H1 (cell line): ENCODE results near the gene ZNF615. TPM values are rescaled to one million over a fixed set of nuclear protein-coding genes. Genes with fewer than 3 reads are reported as not detected.

Experiments used
- ASH2L ChIP-seq: fragments of 200-600, 300-600 bp; sonication (generic); IDR thresholded peaks from one replicate; pipeline ENCODE4 v1.7.1; 2017; ENCODE audit warnings: low read length
- BCL11A ChIP-seq, 2 experiments: IDR thresholded peaks; one replicate each; pipeline ENCODE4 v1.6.1; 2011; ENCODE audit warnings: low read depth in 2 of 2, low read length in 2 of 2, mild to moderate bottlenecking in 2 of 2
- BRCA1 ChIP-seq: IDR thresholded peaks from 2 replicates; pipeline ENCODE4 v1.6.1; 2012; ENCODE audit warnings: low read depth, low read length, improper control_type of control experiment
- CBX5 ChIP-seq: fragments of 300-800, 300-1000 bp; sonication (generic); IDR thresholded peaks from 2 replicates; pipeline ENCODE4 v1.7.1; 2016; ENCODE audit warnings: antibody characterized with exemption, low read length, low read depth
- CHD2 ChIP-seq: IDR thresholded peaks from 2 replicates; pipeline ENCODE4 v1.6.1; 2012; ENCODE audit warnings: low read length, improper control_type of control experiment
- EGR1 ChIP-seq: IDR thresholded peaks from 2 replicates; pipeline ENCODE4 v1.6.1; 2011; ENCODE audit warnings: low read depth, low read length, borderline replicate concordance
- HDAC2 ChIP-seq, 2 experiments: fragments of 300-600 bp in 1 of 2; sonication (generic) in 1 of 2; IDR thresholded peaks; 2 replicates each; pipeline ENCODE4 v1.6.1; 2011 to 2012; ENCODE audit warnings: low read depth in 2 of 2, low read length in 2 of 2, mild to moderate bottlenecking in 2 of 2, moderate library complexity in 2 of 2, borderline replicate concordance in 1 of 2, inconsistent platforms in 1 of 2
- HDAC6 ChIP-seq: IDR thresholded peaks from one replicate; pipeline ENCODE4 v1.7.1; 2012; ENCODE audit warnings: low read depth, mild to moderate bottlenecking, inconsistent platforms, low read length, moderate library complexity
- KDM1A ChIP-seq: fragments of 200-600, 300-600 bp; sonication (generic); IDR thresholded peaks from 2 replicates; pipeline ENCODE4 v1.7.1; 2016; ENCODE audit warnings: mild to moderate bottlenecking, low read length, borderline replicate concordance
- KDM4A ChIP-seq: IDR thresholded peaks from one replicate; pipeline ENCODE4 v1.7.1; 2012; ENCODE audit warnings: low read depth, mild to moderate bottlenecking, moderate library complexity, low read length, inconsistent platforms; ENCODE audit not compliant: severe bottlenecking
- KDM5A ChIP-seq: fragments of 200-600 bp; IDR thresholded peaks from 2 replicates; pipeline ENCODE4 v1.7.1; 2012; ENCODE audit warnings: mild to moderate bottlenecking, low read length, inconsistent platforms, mixed read lengths
- POLR2A ChIP-seq, 2 experiments: IDR thresholded peaks; 1 replicate in 1 of 2; 2 replicates in 1 of 2; pipeline ENCODE4 v1.6.1; 2011; ENCODE audit warnings: low read depth in 2 of 2, low read length in 2 of 2, mild to moderate bottlenecking in 2 of 2; ENCODE audit errors: control extremely low read depth in 1 of 2
- POLR2AphosphoS5 ChIP-seq: IDR thresholded peaks from 2 replicates; pipeline ENCODE4 v1.6.1; 2011; ENCODE audit warnings: low read depth, low read length
- RFX5 ChIP-seq: IDR thresholded peaks from 2 replicates; pipeline ENCODE4 v1.6.1; 2011; ENCODE audit warnings: low read depth, low read length, improper control_type of control experiment, borderline replicate concordance
- SIRT6 ChIP-seq: IDR thresholded peaks from one replicate; pipeline ENCODE4 v1.7.1; 2012; ENCODE audit warnings: low read length, inconsistent platforms
- SIX5 ChIP-seq: IDR thresholded peaks from 2 replicates; pipeline ENCODE4 v1.6.1; 2011; ENCODE audit warnings: mild to moderate bottlenecking, low read depth, low read length
- SRF ChIP-seq: IDR thresholded peaks from 2 replicates; pipeline ENCODE4 v1.6.1; 2011; ENCODE audit warnings: mild to moderate bottlenecking, low read depth, low read length, moderate library complexity
- TBP ChIP-seq: IDR thresholded peaks from 2 replicates; pipeline ENCODE4 v1.6.1; 2011; ENCODE audit warnings: low read depth, low read length, improper control_type of control experiment
- TCF12 ChIP-seq: IDR thresholded peaks from 2 replicates; pipeline ENCODE4 v1.6.1; 2011; ENCODE audit warnings: low read depth, mild to moderate bottlenecking, low read length
- ZNF274 ChIP-seq: IDR thresholded peaks from 2 replicates; pipeline ENCODE4 v1.7.0; 2012; ENCODE audit warnings: low read length, borderline replicate concordance; ENCODE audit errors: extremely low read depth
- polyA plus RNA-seq, 7 experiments: library from polyadenylated mRNA; depleted of rRNA in 3 of 7; stranded (reverse) in 5 of 7; unstranded in 2 of 7; fragments of >200 nt in 5 of 7; fragments of 200-250 nt in 2 of 7; gene quantifications; 1 replicate in 5 of 7; 2 replicates in 1 of 7; 4 replicates in 1 of 7; pipeline versions ENCODE4 v1.2.1 to v1.2.3, GENCODE V29; 2011 to 2013; ENCODE audit warnings: missing spikeins in 2 of 7, mixed read lengths in 2 of 7
- total RNA-seq: library from RNA; stranded (reverse); fragmentation: NEBNext Ultra II Directional; extraction: Animal tissue kit (Norgen Biotek cat#: 25700); gene quantifications from 2 replicates; pipeline ENCODE4 v1.2.1, GENCODE V29; 2021
- TF ChIP-seq, protein P1 (sequence below): IDR thresholded peaks from 2 replicates; pipeline ENCODE4 v1.6.1; 2012; ENCODE audit warnings: low read length, inconsistent platforms

ZNF615 gene
- total and polyA plus RNA-seq, 2 of the 8 experiments (the other 6 are each of a cell fraction or from before 2014, with no cell fraction given) = 2.8 to 7.5 TPM

DNA sequence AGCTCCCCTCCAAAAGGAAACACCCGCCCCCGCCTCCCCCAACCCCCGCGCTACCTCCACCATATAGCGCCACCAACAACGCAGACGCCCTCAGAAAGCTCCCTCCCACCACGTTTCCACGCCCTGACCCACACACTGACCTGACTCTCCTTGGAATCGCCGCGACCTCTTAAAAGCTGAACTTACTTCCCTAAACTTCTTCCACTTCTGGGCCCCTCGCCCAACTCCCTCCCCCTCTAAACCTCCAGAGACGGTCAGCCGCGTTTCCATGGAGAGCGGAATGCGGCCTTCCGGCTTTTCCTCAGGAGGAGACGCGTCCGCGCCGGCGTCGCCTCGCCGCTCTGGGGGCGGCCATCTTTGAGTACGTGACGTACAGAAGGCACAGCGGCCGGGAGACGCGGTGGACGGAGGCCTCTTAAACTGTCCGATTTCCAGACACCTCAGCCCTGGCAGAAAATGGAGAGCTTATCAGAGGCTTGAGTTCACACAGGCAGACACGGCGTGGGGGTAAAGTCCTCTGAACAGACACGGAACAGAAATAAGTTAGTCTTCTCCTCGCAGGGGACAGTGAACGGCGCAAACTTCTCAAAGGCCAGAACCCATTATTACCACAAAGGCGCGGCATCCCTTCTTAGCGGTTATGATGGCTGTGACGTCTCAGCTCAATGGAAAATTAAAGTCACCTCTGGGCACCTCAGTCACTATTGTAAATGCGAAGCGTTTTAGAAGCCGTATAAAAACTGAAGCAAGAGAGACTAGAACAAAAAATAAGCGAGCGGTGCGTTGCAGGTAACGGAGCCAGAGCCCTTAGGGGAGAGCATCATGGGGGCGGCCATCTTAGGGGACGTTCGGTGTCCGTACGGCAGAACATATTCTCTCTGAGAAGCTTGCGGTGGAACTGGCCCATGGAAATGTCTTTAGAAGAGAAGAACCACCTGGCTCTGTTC, 40.8 kb upstream of the ZNF615 start, which contains the start of gene ZNF432 (continued):
- TF ChIP-seq KDM5A = 0 out of 2 replicates have a peak, but pooled peaks have one; percentile 28
- TF ChIP-seq, protein P1, sequence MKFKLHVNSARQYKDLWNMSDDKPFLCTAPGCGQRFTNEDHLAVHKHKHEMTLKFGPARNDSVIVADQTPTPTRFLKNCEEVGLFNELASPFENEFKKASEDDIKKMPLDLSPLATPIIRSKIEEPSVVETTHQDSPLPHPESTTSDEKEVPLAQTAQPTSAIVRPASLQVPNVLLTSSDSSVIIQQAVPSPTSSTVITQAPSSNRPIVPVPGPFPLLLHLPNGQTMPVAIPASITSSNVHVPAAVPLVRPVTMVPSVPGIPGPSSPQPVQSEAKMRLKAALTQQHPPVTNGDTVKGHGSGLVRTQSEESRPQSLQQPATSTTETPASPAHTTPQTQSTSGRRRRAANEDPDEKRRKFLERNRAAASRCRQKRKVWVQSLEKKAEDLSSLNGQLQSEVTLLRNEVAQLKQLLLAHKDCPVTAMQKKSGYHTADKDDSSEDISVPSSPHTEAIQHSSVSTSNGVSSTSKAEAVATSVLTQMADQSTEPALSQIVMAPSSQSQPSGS = no peak
- TF ChIP-seq BRCA1 = no peak
- peak; percentile 71 for TF ChIP-seq KDM4A
- TF ChIP-seq CHD2 = peak; percentile 51
- peak; percentile 28; the same call in 1 of the 2 replicates for TF ChIP-seq SIX5
- TF ChIP-seq TCF12 = no peak
- TF ChIP-seq ZNF274 = no peak
- TF ChIP-seq BCL11A (IDR thresholded peaks at IDR 0.05; ENCODE audit: low read depth in 2 of 2, low read length in 2 of 2) = no peak
- TF ChIP-seq ASH2L = peak; percentile 86
- TF ChIP-seq EGR1 = peak; percentile 81; the same call in 1 of the 2 replicates
- TF ChIP-seq CBX5 = no peak
- TF ChIP-seq HDAC6 = no peak
- peak; percentile 61; the same call in 1 of the 2 replicates for TF ChIP-seq POLR2AphosphoS5
- no peak for TF ChIP-seq RFX5
- TF ChIP-seq HDAC2 (IDR thresholded peaks at IDR 0.05; ENCODE audit: borderline replicate concordance in 1 of 2, low read depth in 2 of 2, low read length in 2 of 2) = peak; percentile 35; a peak in 1 of 4 replicates
- TF ChIP-seq TBP = peak; percentile 17; the same call in 1 of the 2 replicates
- no peak for TF ChIP-seq SIRT6
- no peak for TF ChIP-seq SRF
- TF ChIP-seq POLR2A (IDR thresholded peaks at IDR 0.05; ENCODE audit: control extremely low read depth in 1 of 2, low read depth in 2 of 2, low read length in 2 of 2) = peak; percentile 71 to 78; a peak in 2 of 3 replicates
- TF ChIP-seq KDM1A = no peak
